ENCODE measurements around the gene HSBP1L1.

The HSBP1L1 gene

DNA sequence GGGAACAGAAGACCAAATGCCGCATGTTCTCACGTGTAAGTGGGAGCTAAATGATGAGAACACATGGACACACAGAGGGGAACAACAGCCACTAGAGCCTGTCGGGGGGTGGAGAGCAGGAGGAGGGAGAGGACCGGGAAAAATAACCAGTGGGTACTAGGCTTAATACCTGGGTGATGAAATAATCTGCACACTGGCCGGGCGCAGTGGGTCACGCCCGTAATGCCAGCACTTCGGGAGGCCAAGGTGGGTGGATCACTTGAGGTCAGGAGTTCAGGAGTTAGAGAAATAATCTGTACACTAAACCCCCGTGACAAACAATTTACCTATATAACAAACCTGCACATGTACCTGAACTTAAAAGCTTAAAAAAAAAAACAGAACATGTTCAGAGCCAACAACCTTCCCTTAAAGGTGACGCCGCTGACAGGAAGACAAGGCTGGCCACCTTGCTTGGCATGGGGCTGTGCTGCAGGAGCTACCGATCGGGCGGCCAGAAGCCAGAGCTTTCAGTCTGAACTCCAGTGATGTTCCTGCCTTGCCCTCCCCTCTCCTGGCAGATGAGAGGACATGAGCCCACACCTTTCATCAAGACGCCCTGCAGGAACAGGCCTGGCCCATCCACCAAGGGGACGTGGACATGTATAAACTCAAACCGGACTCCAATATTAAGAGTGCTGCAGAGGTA lies 24.2 kb upstream of the HSBP1L1 start:
- TF ChIP-seq YY1 (IDR thresholded peaks at IDR 0.05; ENCODE audit: low read depth): no peak
- TF ChIP-seq EP300 (IDR thresholded peaks at IDR 0.05; ENCODE audit: borderline replicate concordance): no peak
- TF ChIP-seq, protein P1, sequence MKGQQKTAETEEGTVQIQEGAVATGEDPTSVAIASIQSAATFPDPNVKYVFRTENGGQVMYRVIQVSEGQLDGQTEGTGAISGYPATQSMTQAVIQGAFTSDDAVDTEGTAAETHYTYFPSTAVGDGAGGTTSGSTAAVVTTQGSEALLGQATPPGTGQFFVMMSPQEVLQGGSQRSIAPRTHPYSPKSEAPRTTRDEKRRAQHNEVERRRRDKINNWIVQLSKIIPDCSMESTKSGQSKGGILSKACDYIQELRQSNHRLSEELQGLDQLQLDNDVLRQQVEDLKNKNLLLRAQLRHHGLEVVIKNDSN (IDR thresholded peaks at IDR 0.05): no peak
- TF ChIP-seq RAD21 (IDR thresholded peaks at IDR 0.05; ENCODE audit: low read depth): no peak
- no peak for TF ChIP-seq TEAD4 (IDR thresholded peaks at IDR 0.05)
- no peak for TF ChIP-seq EGR1 (IDR thresholded peaks at IDR 0.05)
- no peak for TF ChIP-seq TAF1 (IDR thresholded peaks at IDR 0.05; ENCODE audit: low read depth)
- no peak for TF ChIP-seq FOXM1 (IDR thresholded peaks at IDR 0.05; ENCODE audit: borderline replicate concordance, low read depth)
- TF ChIP-seq CEBPB (IDR thresholded peaks at IDR 0.05): no peak
- TF ChIP-seq, protein P2, sequence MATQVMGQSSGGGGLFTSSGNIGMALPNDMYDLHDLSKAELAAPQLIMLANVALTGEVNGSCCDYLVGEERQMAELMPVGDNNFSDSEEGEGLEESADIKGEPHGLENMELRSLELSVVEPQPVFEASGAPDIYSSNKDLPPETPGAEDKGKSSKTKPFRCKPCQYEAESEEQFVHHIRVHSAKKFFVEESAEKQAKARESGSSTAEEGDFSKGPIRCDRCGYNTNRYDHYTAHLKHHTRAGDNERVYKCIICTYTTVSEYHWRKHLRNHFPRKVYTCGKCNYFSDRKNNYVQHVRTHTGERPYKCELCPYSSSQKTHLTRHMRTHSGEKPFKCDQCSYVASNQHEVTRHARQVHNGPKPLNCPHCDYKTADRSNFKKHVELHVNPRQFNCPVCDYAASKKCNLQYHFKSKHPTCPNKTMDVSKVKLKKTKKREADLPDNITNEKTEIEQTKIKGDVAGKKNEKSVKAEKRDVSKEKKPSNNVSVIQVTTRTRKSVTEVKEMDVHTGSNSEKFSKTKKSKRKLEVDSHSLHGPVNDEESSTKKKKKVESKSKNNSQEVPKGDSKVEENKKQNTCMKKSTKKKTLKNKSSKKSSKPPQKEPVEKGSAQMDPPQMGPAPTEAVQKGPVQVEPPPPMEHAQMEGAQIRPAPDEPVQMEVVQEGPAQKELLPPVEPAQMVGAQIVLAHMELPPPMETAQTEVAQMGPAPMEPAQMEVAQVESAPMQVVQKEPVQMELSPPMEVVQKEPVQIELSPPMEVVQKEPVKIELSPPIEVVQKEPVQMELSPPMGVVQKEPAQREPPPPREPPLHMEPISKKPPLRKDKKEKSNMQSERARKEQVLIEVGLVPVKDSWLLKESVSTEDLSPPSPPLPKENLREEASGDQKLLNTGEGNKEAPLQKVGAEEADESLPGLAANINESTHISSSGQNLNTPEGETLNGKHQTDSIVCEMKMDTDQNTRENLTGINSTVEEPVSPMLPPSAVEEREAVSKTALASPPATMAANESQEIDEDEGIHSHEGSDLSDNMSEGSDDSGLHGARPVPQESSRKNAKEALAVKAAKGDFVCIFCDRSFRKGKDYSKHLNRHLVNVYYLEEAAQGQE (IDR thresholded peaks at IDR 0.05; ENCODE audit: low read depth): no peak
- no peak for TF ChIP-seq CREB1 (IDR thresholded peaks at IDR 0.05; ENCODE audit: low read depth)
- no peak for TF ChIP-seq NFIC (IDR thresholded peaks at IDR 0.05)
- TF ChIP-seq ZBTB7A (IDR thresholded peaks at IDR 0.05; ENCODE audit: low read depth): no peak
- no peak for TF ChIP-seq TCF12 (IDR thresholded peaks at IDR 0.05; ENCODE audit: low read depth)
- TF ChIP-seq, protein P3, sequence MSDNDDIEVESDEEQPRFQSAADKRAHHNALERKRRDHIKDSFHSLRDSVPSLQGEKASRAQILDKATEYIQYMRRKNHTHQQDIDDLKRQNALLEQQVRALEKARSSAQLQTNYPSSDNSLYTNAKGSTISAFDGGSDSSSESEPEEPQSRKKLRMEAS (IDR thresholded peaks at IDR 0.05): no peak

DNA sequence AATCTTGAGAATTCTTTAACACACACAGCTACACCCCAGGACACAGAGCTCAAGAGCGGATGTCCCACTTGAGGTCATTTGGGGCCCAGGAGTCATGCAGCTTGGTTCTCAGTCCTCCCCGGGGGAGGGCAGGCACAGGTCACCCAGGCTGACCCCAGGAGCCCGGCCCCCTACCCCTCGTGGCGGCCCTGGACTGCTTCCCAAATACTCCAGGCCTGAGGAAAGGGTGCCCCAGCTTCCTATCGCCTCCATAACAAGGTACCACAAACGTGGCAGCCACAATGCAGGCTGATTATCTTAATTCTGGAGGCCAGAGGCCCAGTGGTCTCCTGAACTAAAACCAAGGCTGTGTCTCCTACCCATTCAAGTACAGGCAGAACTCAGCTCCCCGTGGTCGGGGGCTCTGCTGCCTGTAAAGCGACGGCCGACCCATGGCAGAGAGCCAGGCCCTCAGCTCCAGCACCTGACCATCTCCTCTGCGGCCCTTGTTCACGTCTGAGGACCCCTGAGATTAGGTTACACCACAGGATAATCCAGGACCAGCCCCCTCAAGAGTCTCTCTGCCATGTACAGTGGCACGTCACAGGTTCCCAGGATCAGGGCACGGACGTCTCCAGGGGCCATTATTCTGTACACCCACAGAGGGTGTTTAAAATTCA lies 23.5 kb upstream of the HSBP1L1 start:
- TF ChIP-seq YY1 (IDR thresholded peaks at IDR 0.05; ENCODE audit: low read depth) (no peak), TAF1 (IDR thresholded peaks at IDR 0.05; ENCODE audit: low read depth) (no peak), CREB1 (IDR thresholded peaks at IDR 0.05; ENCODE audit: low read depth) (no peak), TCF12 (IDR thresholded peaks at IDR 0.05; ENCODE audit: low read depth) (no peak), ZBTB7A (IDR thresholded peaks at IDR 0.05; ENCODE audit: low read depth) (no peak), EP300 (IDR thresholded peaks at IDR 0.05; ENCODE audit: borderline replicate concordance) (no peak), TEAD4 (IDR thresholded peaks at IDR 0.05) (no peak), NFIC (IDR thresholded peaks at IDR 0.05) (no peak), FOXM1 (IDR thresholded peaks at IDR 0.05; ENCODE audit: borderline replicate concordance, low read depth) (no peak)
- TF ChIP-seq, protein P1 (IDR thresholded peaks at IDR 0.05): no peak
- TF ChIP-seq, protein P2 (IDR thresholded peaks at IDR 0.05; ENCODE audit: low read depth): no peak

DNA sequence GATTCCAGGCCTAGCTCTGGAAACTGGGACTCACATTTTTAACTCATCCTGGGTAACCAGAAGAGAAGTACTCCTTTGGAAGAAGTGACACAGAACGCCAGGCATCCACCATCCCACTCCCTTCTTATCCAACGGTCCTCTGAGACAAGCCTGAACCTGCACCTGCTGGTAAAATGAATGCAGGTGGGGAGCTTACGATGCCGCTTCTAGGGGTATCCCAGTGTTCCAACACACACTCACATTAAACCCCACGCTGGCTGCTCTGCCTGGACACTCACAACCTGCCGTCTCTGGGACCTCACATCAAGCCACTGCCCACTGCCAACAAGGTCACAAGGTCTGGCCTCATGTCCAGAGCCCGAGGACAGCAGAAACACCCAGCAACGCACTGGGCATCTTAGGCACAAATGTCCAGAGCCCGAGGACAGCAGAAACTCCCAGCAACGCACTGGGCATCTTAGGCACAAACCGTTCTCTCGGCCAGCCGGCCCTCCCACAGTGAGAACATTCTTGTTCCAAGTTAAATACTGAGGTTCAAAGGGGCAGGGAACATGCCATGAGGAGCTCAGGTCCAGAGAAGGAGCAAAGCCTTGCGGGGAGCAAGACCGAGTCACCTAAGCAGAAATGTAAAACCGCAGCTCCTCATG lies 22.8 kb upstream of the HSBP1L1 start:
- no peak for TF ChIP-seq CREB1 (IDR thresholded peaks at IDR 0.05; ENCODE audit: low read depth)
- no peak for TF ChIP-seq YY1 (IDR thresholded peaks at IDR 0.05; ENCODE audit: low read depth)
- no peak for TF ChIP-seq TEAD4 (IDR thresholded peaks at IDR 0.05)
- TF ChIP-seq TCF12 (IDR thresholded peaks at IDR 0.05; ENCODE audit: low read depth): no peak
- no peak for TF ChIP-seq NFIC (IDR thresholded peaks at IDR 0.05)
- TF ChIP-seq, protein P2 (IDR thresholded peaks at IDR 0.05; ENCODE audit: low read depth): no peak
- TF ChIP-seq, protein P3 (IDR thresholded peaks at IDR 0.05): no peak
- TF ChIP-seq, protein P1 (IDR thresholded peaks at IDR 0.05): no peak
- TF ChIP-seq EGR1 (IDR thresholded peaks at IDR 0.05): no peak
- no peak for TF ChIP-seq FOXM1 (IDR thresholded peaks at IDR 0.05; ENCODE audit: borderline replicate concordance, low read depth)
- TF ChIP-seq TAF1 (IDR thresholded peaks at IDR 0.05; ENCODE audit: low read depth): no peak
- TF ChIP-seq ZBTB7A (IDR thresholded peaks at IDR 0.05; ENCODE audit: low read depth): no peak
- TF ChIP-seq EP300 (IDR thresholded peaks at IDR 0.05; ENCODE audit: borderline replicate concordance): no peak
- TF ChIP-seq CEBPB (IDR thresholded peaks at IDR 0.05): no peak
- no peak for TF ChIP-seq RAD21 (IDR thresholded peaks at IDR 0.05; ENCODE audit: low read depth)

Data from Ishikawa (cell line).